H9 (cell line): ENCODE data around the gene UST. TPM values are rescaled to one million over a fixed set of nuclear protein-coding genes. Genes with fewer than 3 reads are reported as not detected.
A peak's percentile ranks its signal among the peaks of the same experiment; 100 is the strongest.

Experiments
- DNase-seq: peaks from one replicate; pipeline ENCODE4 v3.0.0-alpha.2; 2017
- H2AFZ ChIP-seq: one replicate; pipeline ENCODE4 v1.6.1; 2013; ENCODE audit warnings: mild to moderate bottlenecking, low read length, control low read depth, moderate library complexity
- H2AK5ac ChIP-seq: 2 replicates; pipeline ENCODE4 v1.6.1; 2013; ENCODE audit warnings: low read length, control low read depth, mixed read lengths; ENCODE audit not compliant: insufficient read length
- H2BK120ac ChIP-seq: one replicate; pipeline ENCODE4 v1.6.1; 2013; ENCODE audit warnings: low read depth, mild to moderate bottlenecking, low read length, control low read depth, inconsistent platforms; ENCODE audit not compliant: poor library complexity, severe bottlenecking
- H2BK12ac ChIP-seq: 2 replicates; pipeline ENCODE4 v1.6.1; 2013; ENCODE audit warnings: low read length, control low read depth, mixed read lengths, low read depth; ENCODE audit not compliant: insufficient read length
- H2BK15ac ChIP-seq: 2 replicates; pipeline ENCODE4 v1.6.1; 2013; ENCODE audit warnings: low read depth, low read length, control low read depth
- H2BK20ac ChIP-seq: one replicate; pipeline ENCODE4 v1.6.1; 2013; ENCODE audit warnings: low read depth, mild to moderate bottlenecking, low read length, control low read depth, inconsistent platforms; ENCODE audit not compliant: poor library complexity, severe bottlenecking
- H2BK5ac ChIP-seq: 2 replicates; pipeline ENCODE4 v1.6.1; 2013; ENCODE audit warnings: low read length, control low read depth, mixed read lengths; ENCODE audit not compliant: insufficient read length
- H3K14ac ChIP-seq: 2 replicates; pipeline ENCODE4 v1.6.1; 2013; ENCODE audit warnings: low read length, control low read depth; ENCODE audit not compliant: insufficient read depth
- H3K18ac ChIP-seq: 2 replicates; pipeline ENCODE4 v1.6.1; 2013; ENCODE audit warnings: low read depth, mild to moderate bottlenecking, mixed read lengths, low read length, control low read depth; ENCODE audit not compliant: insufficient read length
- H3K23ac ChIP-seq: 2 replicates; pipeline ENCODE4 v1.6.1; 2013; ENCODE audit warnings: low read length, control low read depth, mixed read lengths, low read depth; ENCODE audit not compliant: insufficient read length
- H3K23me2 ChIP-seq: 2 replicates; pipeline ENCODE4 v1.6.1; 2013; ENCODE audit warnings: low read depth, mild to moderate bottlenecking, mixed read lengths, low read length, control low read depth; ENCODE audit not compliant: insufficient read length, poor library complexity, severe bottlenecking
- H3K27ac ChIP-seq: 2 replicates; pipeline ENCODE4 v1.5.1; 2013; ENCODE audit warnings: low read length, control low read depth, mixed read lengths, low read depth; ENCODE audit not compliant: insufficient read length
- H3K27me3 ChIP-seq: 2 replicates; pipeline ENCODE4 v1.6.1; 2013; ENCODE audit warnings: low read length, control low read depth, inconsistent platforms; ENCODE audit not compliant: insufficient read depth
- H3K4ac ChIP-seq: 2 replicates; pipeline ENCODE4 v1.6.1; 2013; ENCODE audit warnings: low read depth, mild to moderate bottlenecking, control low read depth, inconsistent platforms, low read length, moderate library complexity
- H3K4me1 ChIP-seq: 2 replicates; pipeline ENCODE4 v1.6.1; 2013; ENCODE audit warnings: low read length, control low read depth, inconsistent platforms; ENCODE audit not compliant: insufficient read depth
- H3K4me2 ChIP-seq: 2 replicates; pipeline ENCODE4 v1.6.1; 2013; ENCODE audit warnings: low read length, control low read depth, mixed read lengths; ENCODE audit not compliant: insufficient read length, insufficient read depth
- H3K56ac ChIP-seq: 2 replicates; pipeline ENCODE4 v1.6.1; 2013; ENCODE audit warnings: low read depth, mild to moderate bottlenecking, mixed read lengths, low read length, control low read depth; ENCODE audit not compliant: insufficient read length
- H3K79me1 ChIP-seq: 2 replicates; pipeline ENCODE4 v1.6.1; 2013; ENCODE audit warnings: low read depth, mild to moderate bottlenecking, moderate library complexity, low read length, control low read depth, inconsistent platforms; ENCODE audit not compliant: insufficient read depth, poor library complexity, severe bottlenecking
- H3K79me2 ChIP-seq: 2 replicates; pipeline ENCODE4 v1.6.1; 2013; ENCODE audit warnings: low read length, control low read depth, inconsistent platforms; ENCODE audit not compliant: insufficient read depth
- H3K9ac ChIP-seq: 2 replicates; pipeline ENCODE4 v1.6.1; 2013; ENCODE audit warnings: low read length, control low read depth, mixed read lengths; ENCODE audit not compliant: insufficient read length; ENCODE audit errors: extremely low read depth
- H3K9me3 ChIP-seq: one replicate; pipeline ENCODE4 v1.6.1; 2013; ENCODE audit warnings: low read depth, low read length, inconsistent platforms; ENCODE audit not compliant: control insufficient read depth
- H3T11ph ChIP-seq: one replicate; pipeline ENCODE4 v1.6.1; 2013; ENCODE audit warnings: mild to moderate bottlenecking, low read length, control low read depth, inconsistent platforms
- H4K20me1 ChIP-seq: one replicate; pipeline ENCODE4 v1.6.1; 2013; ENCODE audit not compliant: control insufficient read depth, insufficient read length, insufficient read depth
- H4K5ac ChIP-seq: 2 replicates; pipeline ENCODE4 v1.6.1; 2013; ENCODE audit warnings: low read depth, mild to moderate bottlenecking, mixed read lengths, low read length, control low read depth; ENCODE audit not compliant: insufficient read length
- H4K8ac ChIP-seq: replicated peaks from 2 replicates; pipeline ENCODE4 v1.6.1; 2013; ENCODE audit warnings: low read length, control low read depth, mixed read lengths, low read depth; ENCODE audit not compliant: insufficient read length
- H4K91ac ChIP-seq: 2 replicates; pipeline ENCODE4 v1.6.1; 2013; ENCODE audit warnings: low read depth, mild to moderate bottlenecking, moderate library complexity, mixed read lengths, low read length, control low read depth; ENCODE audit not compliant: insufficient read length
- H3K27ac Mint-ChIP-seq, 3 experiments: 2 replicates in 2 of 3; 3 replicates in 1 of 3; pipeline ENCODE4 v1.8.0; 2020 to 2021; ENCODE audit warnings: mixed read lengths in 3 of 3, mild to moderate bottlenecking in 1 of 3, moderate library complexity in 1 of 3
- H3K27me3 Mint-ChIP-seq: 2 replicates; pipeline ENCODE4 v1.8.0; 2021; ENCODE audit warnings: low read depth, mild to moderate bottlenecking, moderate library complexity, mixed read lengths
- H3K36me3 Mint-ChIP-seq, 3 experiments: 2 replicates in 2 of 3; 3 replicates in 1 of 3; pipeline ENCODE4 v1.8.0; 2020 to 2021; ENCODE audit warnings: low read depth in 3 of 3, mixed read lengths in 3 of 3; ENCODE audit not compliant: insufficient read depth in 1 of 3
- H3K4me1 Mint-ChIP-seq, 2 experiments: 2 replicates each; pipeline ENCODE4 v1.8.0; 2020; ENCODE audit warnings: mixed read lengths in 2 of 2
- H3K4me3 Mint-ChIP-seq, 2 experiments: 2 replicates in 1 of 2; 3 replicates in 1 of 2; pipeline ENCODE4 v1.8.0; 2020 to 2021; ENCODE audit warnings: mild to moderate bottlenecking in 2 of 2, mixed read lengths in 2 of 2, moderate library complexity in 1 of 2
- H3K9me3 Mint-ChIP-seq, 2 experiments: 2 replicates in 1 of 2; 3 replicates in 1 of 2; pipeline ENCODE4 v1.8.0; 2020; ENCODE audit warnings: mild to moderate bottlenecking in 2 of 2, mixed read lengths in 2 of 2, moderate library complexity in 1 of 2
- WGBS: extraction: QIAGEN DNeasy Blood & Tissue Kit; methylation state at CpG from one replicate; pipeline ENCODE4 v1.1.7; 2013; ENCODE audit warnings: missing lambda C conversion rate, low lambda C conversion rate, mixed read lengths; ENCODE audit not compliant: insufficient read length; ENCODE audit errors: extremely low coverage; 5-methylcytosine and 5-hydroxymethylcytosine counted together
- total RNA-seq: library from RNA; stranded (reverse); gene quantifications from 2 replicates; pipeline ENCODE4 v1.2.1, GENCODE V29; 2021
- TF ChIP-seq, protein P1 (sequence below): fragments of 200-600 bp; sonication (generic); conservative IDR thresholded peaks from 3 replicates; pipeline ENCODE4 v1.8.0; 2021; ENCODE audit warnings: antibody characterized with exemption, mild to moderate bottlenecking

UST gene
- total RNA-seq, 1 experiment from 2014 or later = 14.4 TPM

DNA sequence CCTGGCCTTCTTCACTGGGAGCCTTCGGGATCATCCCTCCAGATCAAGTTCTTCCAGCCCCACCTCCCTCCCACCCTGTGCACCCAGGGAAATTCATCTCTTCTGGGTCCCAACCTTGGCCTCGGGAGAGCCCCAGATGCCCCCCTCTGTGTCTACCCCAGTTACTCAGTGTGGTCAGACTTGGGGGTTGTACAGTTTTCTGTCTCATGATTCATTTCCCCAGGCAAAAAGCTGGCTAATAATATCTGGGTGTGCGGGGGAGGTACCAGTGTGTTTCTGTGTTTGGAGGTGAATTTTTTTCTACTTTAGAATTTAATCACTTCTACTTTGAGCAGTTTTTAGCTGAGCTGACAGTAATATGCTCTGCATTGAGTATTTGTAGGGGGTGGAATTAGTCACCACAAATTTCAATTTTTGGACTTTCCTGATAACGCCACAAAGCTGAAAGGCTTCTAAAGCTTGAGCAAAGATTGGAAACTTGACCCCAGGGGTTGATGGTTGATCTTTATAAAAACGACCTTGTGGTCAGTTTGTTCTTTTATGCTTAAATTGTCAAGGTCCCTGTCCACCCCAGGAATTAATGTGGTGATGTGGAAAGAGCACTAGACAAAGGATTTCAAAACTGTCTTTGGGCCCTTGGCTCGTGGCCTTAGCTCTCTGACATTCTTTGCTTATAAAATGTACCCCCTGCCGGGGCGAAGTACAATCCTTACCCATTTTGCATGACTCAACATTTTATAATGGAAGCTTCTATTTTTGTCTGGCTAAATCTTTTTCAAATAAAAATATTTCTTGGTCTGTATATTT, 286.0 kb downstream of the UST start:
- Histone ChIP-seq H3K9ac (no peak overlapping the region), H3K4ac (no peak overlapping the region), H3K4me2 (no peak overlapping the region), H3T11ph (no peak overlapping the region), H3K79me1 (no peaks in the 10 kb centered on the region), H2BK20ac (no peak overlapping the region), H2BK12ac (no peak overlapping the region), H4K5ac (no peak overlapping the region), H4K20me1 (no peaks in the 10 kb centered on the region), H3K14ac (0 out of 2 replicates have a peak overlapping the region, but pooled peaks have one; percentile 25), H2BK120ac (no peak overlapping the region), H3K9me3 (no peaks in the 10 kb centered on the region), H3K23me2 (no peaks in the 10 kb centered on the region), H3K79me2 (no peaks in the 10 kb centered on the region), H4K8ac (no peak overlapping the region), H3K27ac (no peak overlapping the region), H3K18ac (no peak overlapping the region), H2BK15ac (no peak overlapping the region), H3K56ac (no peak overlapping the region), H3K4me1 (no peaks in the 10 kb centered on the region; the same call in 1 of the 2 replicates), H3K27me3 (no peaks in the 10 kb centered on the region), H4K91ac (no peak overlapping the region), H3K23ac (no peak overlapping the region), H2AFZ (no peak overlapping the region), H2BK5ac (no peak overlapping the region), H2AK5ac (no peak overlapping the region)
- DNase-seq = no peak
- H3K9me3 Mint-ChIP-seq = no peaks in the 10 kb centered on the region; a peak in 1 of 5 replicates
- H3K27me3 Mint-ChIP-seq = no peaks in the 10 kb centered on the region
- TF ChIP-seq, protein P1, sequence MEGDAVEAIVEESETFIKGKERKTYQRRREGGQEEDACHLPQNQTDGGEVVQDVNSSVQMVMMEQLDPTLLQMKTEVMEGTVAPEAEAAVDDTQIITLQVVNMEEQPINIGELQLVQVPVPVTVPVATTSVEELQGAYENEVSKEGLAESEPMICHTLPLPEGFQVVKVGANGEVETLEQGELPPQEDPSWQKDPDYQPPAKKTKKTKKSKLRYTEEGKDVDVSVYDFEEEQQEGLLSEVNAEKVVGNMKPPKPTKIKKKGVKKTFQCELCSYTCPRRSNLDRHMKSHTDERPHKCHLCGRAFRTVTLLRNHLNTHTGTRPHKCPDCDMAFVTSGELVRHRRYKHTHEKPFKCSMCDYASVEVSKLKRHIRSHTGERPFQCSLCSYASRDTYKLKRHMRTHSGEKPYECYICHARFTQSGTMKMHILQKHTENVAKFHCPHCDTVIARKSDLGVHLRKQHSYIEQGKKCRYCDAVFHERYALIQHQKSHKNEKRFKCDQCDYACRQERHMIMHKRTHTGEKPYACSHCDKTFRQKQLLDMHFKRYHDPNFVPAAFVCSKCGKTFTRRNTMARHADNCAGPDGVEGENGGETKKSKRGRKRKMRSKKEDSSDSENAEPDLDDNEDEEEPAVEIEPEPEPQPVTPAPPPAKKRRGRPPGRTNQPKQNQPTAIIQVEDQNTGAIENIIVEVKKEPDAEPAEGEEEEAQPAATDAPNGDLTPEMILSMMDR = no peak
- no CpG with 5 or more reads among the region's 8 CpGs for WGBS
- H3K36me3 Mint-ChIP-seq = peaks cover 0 to 4% (median 2%) of the 10 kb centered on the region in 3 experiments; a peak in 2 of 7 replicates
- peak overlapping the region; percentile 42 to 94 (median 93); a peak in 5 of 7 replicates for H3K27ac Mint-ChIP-seq
- H3K4me1 Mint-ChIP-seq = peaks cover 26 to 37% of the 10 kb centered on the region in 2 experiments
- H3K4me3 Mint-ChIP-seq = no peak overlapping the region
